NCI-H2107 treated with DMSO at 0.1 percent for 48 hours (cell line): Measurements from ENCODE around the gene PRMT7.

Experiments used
- DNase-seq: peaks from one replicate; lab custom pipeline; 2025; ENCODE audit not compliant: unreplicated experiment; lab: John Stamatoyannopoulos, UW

Gene PRMT7, protein sequence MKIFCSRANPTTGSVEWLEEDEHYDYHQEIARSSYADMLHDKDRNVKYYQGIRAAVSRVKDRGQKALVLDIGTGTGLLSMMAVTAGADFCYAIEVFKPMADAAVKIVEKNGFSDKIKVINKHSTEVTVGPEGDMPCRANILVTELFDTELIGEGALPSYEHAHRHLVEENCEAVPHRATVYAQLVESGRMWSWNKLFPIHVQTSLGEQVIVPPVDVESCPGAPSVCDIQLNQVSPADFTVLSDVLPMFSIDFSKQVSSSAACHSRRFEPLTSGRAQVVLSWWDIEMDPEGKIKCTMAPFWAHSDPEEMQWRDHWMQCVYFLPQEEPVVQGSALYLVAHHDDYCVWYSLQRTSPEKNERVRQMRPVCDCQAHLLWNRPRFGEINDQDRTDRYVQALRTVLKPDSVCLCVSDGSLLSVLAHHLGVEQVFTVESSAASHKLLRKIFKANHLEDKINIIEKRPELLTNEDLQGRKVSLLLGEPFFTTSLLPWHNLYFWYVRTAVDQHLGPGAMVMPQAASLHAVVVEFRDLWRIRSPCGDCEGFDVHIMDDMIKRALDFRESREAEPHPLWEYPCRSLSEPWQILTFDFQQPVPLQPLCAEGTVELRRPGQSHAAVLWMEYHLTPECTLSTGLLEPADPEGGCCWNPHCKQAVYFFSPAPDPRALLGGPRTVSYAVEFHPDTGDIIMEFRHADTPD

DNA sequence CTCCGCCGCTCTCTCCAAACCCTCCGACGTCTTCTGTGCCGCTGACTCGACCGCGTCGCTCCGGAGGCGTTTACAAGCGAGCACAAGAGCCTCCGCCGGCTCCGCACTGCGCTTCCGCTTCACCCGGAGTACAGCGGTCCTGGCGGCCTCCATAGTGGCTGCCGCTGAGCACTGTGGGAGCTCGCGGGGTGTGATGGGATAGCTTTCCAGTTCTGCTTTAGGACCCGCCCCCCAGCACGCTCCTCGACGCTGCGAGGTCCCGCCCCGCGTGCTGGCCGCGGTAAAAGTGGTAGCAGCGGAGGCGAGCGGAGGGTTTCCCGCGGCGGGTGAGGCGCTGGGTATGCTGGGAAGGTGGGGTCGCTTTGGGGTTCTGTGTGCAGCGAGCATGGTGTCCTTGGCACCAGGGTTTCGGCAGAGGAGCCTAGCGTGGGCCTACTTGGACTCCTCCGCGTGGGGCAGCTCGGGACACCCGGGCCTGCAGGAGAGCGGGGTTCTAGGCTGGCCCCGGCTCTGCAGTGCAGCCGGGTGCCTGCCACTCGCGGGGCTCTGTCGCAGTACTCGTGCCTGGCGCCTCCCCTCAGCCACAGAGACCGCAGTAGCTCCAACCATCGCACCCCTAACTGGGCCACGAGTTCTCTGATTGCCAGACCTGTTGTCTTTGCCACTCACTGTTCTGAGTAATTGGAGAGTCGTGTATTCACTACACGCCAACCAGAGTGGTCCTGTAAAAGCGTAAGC, at the start of gene PRMT7, which contains the start of gene SLC7A6OS:
PRMT7 (plus strand) TSS at position 246 of the 738 bp plus-strand sequence. CDS start 4,961 bp downstream, outside the sequence.
SLC7A6OS (minus strand) TSS at position 173 of the 738 bp plus-strand sequence; CDS start at position 153, 20 bp downstream.
- DNase-seq, result peak; percentile 74

DNA sequence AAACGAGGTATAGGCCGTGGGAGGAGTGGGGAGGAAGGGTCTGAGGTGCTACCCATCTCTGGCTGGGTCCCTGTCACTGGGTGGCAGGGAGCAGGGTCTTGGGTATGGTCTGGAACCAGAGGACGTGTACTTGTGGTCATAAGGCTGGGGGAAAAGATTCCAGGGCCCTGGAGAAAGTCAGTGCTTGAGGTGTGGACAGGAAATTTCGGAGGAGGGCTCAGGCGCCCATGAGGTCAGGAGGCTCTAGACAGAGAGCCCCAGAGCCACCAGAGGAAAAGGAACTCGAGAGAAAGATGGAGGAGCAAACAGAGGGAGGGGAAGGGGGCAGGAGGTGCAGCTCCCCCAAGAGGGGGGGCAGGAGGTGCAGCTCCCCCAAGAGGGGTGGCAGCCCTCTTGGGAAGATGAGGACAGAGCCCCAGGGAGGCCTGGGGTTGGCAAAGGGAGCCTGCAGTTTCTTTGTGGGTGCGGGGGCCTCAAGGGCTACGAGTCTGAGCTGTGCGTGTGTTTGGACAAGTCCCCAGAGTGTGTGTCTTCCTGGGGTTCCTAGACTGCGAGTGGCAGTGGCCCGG, 47.2 kb upstream of the PRMT7 start:
- no peak for DNase-seq

DNA sequence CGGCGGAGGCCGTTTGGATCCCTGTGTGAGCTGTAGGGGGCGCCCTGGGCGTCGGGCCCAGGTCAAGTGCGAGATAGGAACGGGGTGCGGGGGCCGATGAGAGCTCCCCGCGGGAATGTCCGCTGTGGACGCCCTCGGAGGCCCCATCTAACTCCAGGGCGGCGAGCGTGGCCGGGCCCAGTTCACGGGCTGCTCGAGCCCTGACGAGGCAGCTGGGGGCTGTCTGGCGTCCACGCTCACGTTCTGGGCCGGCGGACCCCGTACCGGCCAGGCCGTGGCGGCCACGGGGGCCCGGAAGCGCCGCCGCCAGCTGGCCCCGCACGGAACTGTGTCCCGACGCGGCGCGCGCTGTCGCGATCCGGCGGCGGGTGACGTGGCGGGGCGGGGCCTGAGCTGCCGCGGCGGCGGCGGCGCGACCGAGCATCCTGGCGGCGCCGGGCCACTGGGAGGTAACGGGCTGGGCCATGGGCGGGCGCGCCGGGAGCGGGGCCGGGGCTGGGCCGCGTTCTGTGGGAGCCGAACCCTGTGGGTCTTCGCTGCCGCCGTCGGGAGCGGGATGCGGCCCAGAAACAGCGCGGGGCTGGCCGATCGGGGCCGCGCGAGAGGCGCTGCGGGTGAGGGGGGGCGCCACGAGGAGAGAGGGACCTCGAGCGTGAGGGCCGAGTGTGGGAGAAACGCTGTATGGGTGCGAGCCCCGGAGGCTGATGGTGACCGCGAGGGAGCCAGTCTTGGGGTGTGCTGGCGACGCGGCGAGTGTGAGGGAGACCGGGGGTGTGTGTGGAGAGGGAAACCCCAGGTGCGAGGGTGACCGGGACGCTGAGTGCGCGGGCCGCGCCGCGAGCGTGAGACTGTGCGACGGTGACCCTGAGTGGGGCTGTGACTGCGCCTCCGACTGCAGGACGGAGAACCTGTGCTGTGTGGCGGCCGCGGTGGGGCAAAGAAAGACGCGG, 46.4 kb upstream of the PRMT7 start, which contains the start of gene SLC7A6:
SLC7A6 (plus strand) TSS at position 399 of the 950 bp plus-strand sequence. CDS start 10,201 bp downstream, outside the sequence.
- DNase-seq, result peak; percentile 44

DNA sequence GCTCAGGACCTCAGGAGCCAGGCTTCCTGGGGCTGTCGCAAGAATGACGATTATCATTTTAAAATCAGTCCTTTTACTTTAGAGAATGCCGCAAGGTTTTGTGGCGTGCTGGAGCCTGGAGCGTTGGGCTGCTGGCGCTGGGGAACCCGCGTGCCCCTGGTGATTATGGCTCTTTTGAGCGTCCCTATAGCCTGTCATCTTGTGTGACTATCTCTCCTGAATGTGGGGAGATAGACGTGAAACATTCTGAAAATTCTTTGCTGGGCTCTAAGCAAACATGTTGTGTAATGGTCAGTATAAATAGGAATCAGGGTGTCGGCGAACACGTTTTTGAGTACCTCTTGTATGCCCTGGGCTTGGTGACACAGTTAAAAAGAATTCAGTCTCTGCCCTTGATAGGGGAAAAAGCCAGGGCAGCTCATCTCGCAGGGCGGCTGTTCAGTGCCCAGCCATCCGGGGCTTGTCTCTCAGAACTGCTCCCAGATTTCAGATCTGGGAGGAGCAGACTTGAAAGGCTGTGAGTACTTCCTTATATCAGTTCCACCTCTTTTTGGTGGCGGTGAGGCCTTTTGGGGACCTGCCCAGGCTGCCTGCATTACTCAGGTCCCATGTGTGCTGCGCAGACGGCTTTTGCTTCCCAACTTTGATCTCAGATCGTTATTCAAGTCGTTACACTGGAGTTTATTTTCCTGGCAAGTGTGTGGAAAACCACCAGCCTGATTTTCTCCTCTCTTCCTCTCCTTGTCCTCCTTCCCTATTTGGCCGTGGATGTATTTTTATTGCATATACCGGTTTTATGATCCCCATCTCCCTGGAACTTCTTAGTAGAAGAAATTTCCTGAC, 45.5 kb upstream of the PRMT7 start:
- DNase-seq, result peak; percentile 31

DNA sequence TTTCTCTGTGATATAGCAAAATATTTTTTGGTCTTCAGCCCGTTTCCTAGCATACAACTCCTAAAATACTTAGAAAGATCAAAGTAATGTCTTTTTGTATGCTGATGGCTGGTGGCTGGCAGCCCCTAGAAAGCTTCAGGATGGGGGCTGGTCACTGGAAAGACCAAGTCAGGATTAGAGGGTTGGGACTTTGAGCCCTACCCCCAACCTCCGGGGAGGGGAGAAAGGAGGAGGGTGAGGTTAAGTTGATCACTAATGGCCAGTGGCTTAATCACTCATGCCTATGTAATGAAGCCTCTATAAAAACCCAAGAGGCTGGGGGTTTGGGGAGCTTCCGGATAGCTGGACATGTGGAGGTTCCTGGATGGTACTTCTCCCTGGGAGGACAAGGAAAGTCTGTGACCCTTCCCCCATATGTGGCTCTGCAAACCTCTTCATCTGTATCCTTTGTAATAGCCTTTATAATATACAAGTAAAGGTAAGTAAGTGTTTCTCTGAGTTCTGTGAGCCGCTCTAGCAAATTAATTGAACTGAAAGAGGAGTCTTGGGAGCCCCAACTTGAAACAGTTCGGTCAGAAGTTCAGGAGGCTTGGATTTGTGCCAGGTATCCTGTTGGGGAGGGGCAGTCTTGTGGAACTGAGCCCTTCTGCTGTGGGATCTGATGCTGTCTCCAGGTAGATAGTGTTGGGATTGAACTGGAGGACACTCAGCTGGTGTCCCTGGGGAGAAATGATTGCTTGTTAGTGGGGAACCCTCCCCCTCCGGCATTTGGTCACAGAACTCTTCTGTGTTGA, 43.0 kb upstream of the PRMT7 start:
- peak; percentile 93 for DNase-seq

DNA sequence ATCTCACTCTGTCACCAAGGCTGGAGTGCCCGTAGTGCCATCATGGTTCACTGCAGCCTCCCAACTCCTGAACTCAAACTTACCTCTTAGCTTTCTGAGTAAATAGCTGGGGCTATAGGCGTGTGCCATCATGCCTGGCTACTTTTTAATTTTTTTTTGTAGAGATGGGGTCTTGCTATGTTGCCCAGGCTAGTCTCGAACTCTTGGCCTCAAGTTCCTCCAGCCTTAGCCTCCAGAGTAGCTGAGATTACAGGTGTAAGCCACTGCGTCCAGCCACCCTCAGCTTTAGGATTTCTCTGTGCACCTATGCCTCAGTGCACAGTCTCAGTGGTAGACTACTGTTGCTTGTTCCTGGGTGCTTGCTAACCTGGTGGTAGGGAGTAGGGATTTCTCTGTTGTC, 41.0 kb upstream of the PRMT7 start:
- no peak for DNase-seq

DNA sequence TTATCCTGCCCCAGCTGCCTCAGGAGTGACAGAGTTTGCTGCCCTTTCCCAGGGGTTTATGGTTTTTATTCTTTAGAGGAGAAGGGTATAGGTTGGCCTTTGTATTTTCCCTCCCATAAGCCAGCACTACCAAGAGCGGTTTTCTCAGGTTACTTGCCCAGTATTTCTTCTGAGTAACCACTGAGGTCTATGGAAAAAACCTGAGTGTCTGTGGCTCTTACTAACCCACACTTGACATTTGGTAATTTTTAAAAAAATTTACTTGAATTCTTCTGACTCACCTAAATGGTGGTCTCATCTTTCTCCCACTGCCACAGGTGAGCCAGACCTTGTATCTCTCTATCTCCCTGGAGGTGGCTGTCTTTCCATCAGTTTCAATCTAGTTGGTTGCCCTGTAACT, 40.5 kb upstream of the PRMT7 start:
- DNase-seq, result peak; percentile 47

DNA sequence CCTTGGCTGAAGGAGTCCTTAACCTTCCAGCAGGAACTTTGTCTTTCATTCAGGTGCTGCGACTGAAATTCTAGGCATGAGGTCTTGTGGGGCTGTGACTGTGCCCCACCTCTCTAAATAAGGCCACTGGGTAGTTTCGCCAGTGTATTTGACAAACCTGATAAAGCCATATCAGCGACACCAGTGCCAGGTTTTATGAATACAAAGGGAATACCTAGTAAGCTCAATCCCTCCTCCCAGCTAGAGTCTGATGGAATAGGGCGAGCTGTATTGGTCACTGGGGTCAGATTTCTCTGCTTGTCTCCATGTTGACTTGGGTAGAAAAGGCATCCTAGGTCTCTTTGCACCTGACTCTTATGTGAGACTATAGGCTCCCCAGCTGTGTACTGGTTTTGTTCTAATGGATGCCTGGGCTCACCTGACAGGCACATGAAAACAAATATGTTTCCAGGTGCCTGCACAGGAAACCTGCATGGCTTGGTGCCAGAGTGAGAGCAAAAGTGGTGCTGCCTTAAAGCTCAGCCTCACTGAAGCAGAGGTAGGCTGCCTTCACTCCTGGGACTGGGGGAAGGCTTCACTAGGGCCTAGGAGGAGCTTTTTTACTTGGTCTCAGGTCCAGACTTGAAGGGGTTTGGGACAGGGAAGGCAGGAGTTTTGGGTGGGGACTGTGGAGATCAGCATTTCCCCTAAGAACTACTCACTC, 38.2 kb upstream of the PRMT7 start:
- DNase-seq, result peak; percentile 97

DNA sequence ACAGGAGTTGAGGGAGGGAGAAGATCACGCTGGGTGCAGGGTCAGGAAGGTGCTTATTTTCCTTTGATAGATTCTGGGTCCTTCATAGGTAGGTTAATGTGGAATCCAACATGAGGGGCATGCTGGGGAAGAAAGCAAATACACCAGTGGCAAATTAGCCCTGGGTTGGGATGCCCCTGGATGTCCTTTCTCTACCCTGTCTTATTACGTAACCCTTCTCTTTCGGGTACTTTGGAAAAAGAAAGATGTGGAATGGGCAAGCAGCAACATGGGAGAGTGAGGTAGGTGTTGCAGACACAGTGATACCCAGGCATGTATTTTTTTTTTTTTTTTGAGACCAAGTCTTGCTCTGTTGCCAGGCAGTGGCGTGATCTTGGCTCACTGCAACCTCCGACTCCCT, 37.4 kb upstream of the PRMT7 start:
- no peak for DNase-seq

DNA sequence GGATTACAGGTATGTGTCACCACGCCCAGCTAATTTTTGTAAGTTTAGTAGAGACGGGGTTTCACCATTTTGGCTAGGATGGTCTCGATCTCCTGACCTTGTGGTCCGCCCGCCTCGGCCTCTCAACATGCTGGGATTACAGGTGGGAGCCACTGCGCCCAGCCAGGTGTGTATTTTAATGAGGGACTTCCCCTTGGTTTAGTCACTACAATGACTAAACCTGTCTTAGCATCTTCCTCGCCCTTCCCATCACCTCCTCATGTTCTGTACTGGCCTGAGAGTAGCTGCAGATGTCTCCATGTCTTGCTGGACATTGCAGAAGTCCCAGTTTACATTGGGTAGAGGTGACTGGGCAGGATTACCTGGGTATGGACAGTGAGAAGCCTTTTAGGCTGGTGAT, 36.9 kb upstream of the PRMT7 start:
- no peak for DNase-seq

DNA sequence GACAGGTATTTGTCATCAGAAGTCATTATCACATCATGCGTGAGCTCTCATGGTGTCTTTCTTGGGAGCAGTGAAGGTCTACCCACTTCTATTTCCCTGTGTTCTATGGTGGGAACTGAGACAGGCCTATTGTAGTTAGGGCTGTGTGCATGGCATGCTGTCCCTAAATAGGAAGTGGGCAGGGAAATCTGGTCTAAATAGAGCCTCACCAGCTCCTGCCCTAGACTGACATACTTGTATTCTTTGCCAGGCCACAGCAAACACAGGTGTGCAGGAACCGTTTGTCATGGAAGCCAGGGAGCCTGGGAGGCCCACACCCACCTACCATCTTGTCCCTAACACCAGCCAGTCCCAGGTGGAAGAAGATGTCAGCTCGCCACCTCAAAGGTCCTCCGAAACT, 36.4 kb upstream of the PRMT7 start:
- no peak for DNase-seq

DNA sequence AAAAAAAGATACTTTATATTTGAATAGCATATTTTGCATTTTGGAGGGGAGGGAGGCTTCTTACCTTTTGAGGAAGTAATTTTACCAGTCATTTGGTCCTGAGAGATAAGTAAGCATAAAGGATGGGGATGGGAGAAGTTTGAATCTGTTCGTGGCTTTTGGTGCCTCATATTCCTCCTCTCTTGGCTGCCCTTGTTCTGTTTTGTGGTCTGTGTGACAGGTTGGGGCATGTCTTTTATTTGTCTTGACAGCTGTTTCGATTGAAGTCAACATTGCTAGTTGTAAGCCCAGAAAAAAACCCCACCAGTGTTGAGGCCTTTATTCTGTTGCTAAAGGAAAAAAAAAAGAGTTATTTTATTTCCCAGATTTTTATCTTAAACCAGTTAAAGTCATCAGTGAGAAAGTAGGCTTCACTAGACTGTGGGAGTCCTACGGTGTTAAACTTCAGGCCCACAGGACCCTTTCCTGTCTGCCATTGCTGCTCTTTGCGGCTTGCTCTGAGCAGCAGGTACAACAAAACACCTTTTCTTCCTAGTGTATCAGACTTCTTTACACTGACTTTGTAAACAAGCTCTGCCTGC, 35.1 kb upstream of the PRMT7 start:
- DNase-seq, result peak; percentile 86

DNA sequence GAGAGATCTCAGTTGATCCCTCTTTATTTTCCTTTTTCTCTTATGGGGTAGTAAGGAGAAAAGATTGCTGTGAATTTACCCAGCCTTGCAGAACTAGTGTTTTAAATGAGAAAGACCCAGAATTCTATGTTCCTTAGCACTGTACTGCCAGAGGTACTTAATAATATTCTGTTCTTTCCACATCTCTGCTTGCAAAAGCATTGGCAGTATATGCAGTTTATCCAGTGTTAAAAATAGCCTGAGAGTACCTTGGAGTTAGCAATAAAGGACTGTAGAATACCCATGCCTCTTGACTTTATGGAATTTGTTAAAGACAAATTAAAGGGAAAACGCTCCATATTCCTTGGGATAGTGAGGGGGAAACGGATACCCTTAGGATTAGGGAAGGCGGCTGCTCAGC, 34.6 kb upstream of the PRMT7 start:
- no peak for DNase-seq

DNA sequence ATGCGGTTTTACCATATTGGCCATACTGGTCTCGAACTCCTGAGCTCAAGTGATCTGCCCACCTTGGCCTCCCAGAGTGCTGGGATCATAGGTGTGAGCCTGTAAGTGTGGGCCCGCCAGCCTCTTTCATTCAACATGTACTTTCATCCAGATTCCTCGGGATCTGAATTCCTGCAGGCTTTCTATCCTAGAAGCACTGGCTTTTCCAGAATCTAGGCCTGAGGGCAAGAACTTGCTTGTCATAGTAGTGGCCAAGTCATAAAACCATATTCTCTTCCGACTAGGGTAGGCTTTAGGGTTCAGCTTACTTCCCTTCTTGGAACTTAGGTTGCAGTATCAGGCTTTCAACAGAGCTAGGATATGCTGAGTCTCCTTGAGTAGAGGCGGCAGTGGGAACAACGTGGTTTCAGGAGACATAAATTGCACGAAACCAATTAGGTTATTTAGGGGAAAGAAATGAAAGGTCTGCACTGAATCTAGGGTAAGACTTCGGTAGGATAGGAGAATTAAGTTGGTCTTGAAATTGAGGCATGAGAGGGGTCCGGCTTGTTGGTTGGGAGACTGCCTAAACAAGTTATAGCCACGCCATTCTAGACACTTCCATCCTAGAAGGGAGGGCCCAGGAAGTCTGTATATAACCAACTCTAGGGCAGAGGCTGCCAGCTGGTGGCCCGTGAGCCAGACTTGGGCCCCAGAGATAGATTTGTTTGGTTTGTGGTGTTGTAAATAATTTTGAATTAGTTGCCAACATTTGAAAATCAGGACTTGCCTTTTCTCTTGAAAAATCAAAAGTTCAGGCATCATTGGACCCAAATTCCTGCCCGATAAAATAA, 30.9 kb upstream of the PRMT7 start:
- no peak for DNase-seq

DNA sequence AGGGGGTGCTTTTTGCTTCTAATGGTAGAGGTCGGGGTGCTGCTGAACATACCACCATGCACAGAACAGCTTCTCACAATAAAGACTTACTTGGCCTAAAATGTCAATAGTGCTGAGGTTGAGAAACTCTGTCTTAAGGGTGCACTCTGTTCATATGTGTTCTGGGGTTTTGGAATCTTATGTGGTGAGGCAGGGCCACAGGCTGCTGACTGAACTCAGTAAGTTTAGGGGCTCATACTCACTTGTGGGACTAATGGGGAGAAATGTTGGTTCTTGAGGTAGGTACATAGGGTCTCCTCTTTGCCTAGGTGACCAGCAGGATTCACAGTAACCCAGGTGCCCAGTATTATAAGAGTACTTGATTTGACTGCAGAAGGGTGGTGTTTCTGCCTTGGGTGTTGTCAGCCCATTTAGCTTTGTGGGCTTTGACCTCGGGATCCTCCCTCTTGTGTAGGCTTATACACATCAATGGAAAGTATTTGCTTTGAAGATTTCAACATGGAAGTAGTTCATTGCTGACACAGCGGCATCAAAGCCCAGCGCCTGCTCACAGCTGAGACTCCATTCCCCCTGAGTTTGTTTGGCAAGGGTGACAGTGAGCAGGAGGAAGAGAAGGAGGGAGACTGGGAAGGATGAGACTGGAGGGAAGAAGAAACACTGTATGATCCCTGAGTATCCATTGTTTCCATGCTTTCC, 29.3 kb upstream of the PRMT7 start:
- no peak for DNase-seq

DNA sequence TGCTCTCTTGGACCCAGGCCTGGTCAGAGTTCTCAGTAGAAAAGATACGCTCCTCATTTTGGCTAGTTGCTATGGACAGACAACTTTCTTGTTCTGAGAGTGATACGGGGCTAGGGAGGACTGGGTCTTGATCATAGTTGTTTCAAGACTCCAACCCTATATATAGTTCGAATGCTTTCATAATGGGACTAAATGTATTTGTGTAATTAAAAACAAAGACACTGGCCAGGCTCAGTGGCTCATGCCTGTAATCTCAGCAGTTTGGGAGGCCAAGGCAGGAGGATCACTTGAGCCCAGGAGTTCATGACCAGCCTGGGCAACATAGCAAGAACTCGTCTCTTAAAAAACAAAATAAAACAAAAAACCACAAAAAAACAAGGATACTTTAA, 28.8 kb upstream of the PRMT7 start:
- no peak for DNase-seq
